GM10847 (cell line): ENCODE data around the gene VDR.

ENCODE experiments used
- POLR2A ChIP-seq: IDR thresholded peaks from 2 replicates; pipeline ENCODE4 v1.6.1; 2011; ENCODE audit not compliant: insufficient read length; ENCODE audit errors: extremely low read depth

The VDR gene

GRCh38 chr12:47904713-47905709 lies at the start of gene VDR:
TSS of gene VDR (minus strand) at chr12:47904994. CDS start at chr12:47879113, 25,881 bp downstream.
- TF ChIP-seq POLR2A: no peak

- no peak for TF ChIP-seq POLR2A
Measured at GRCh38 chr12:47954058-47954457, 49.3 kb upstream of the VDR start.

- TF ChIP-seq POLR2A: no peak
Measured at GRCh38 chr12:47950856-47951468, 46.2 kb upstream of the VDR start.

GRCh38 chr12:47949441-47950341 lies 44.9 kb upstream of the VDR start:
- no peak for TF ChIP-seq POLR2A

- no peak for TF ChIP-seq POLR2A
Measured at GRCh38 chr12:47947341-47947740, 42.5 kb upstream of the VDR start.

- TF ChIP-seq POLR2A: no peak
Measured at GRCh38 chr12:47946413-47947323, 41.9 kb upstream of the VDR start.

GRCh38 chr12:47945341-47945728 lies 40.5 kb upstream of the VDR start:
- TF ChIP-seq POLR2A: no peak

GRCh38 chr12:47944685-47945340 lies 40.0 kb upstream of the VDR start:
- TF ChIP-seq POLR2A: no peak

- no peak for TF ChIP-seq POLR2A
Measured at GRCh38 chr12:47943623-47944340, 39.0 kb upstream of the VDR start.

- no peak for TF ChIP-seq POLR2A
Measured at GRCh38 chr12:47942614-47943225, 37.9 kb upstream of the VDR start.

- TF ChIP-seq POLR2A: no peak
Measured at GRCh38 chr12:47941871-47942613, 37.2 kb upstream of the VDR start.

- no peak for TF ChIP-seq POLR2A
Measured at GRCh38 chr12:47941475-47941780, 36.6 kb upstream of the VDR start.
